NCI-H1417 treated with DMSO at 0.1 percent for 48 hours (cell line): ENCODE results near the gene SMIM24.

Source experiments
- DNase-seq: peaks from one replicate; lab custom pipeline; 2025; lab: John Stamatoyannopoulos, UW

Gene SMIM24

DNA sequence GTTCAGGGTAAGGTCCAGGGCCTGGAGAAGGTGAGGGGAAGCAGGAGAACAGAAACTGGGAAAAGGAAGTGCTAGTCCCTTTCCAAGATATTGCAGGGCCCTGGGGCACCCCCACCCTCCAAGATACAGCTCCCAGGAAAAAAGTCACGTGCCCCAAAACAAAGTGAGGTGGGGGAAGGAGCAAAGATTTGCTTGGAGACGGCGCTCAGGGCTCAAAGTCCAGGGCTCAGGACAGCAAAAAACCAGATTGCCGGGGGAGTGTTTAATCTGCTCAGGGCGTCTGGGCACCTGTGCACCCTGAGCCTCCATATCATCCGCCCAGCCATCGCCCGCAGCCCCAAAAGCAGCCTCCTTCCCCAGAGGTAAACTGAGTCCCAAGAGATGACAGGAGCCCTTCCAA lies 6.3 kb downstream of the SMIM24 start:
- no peak for DNase-seq

DNA sequence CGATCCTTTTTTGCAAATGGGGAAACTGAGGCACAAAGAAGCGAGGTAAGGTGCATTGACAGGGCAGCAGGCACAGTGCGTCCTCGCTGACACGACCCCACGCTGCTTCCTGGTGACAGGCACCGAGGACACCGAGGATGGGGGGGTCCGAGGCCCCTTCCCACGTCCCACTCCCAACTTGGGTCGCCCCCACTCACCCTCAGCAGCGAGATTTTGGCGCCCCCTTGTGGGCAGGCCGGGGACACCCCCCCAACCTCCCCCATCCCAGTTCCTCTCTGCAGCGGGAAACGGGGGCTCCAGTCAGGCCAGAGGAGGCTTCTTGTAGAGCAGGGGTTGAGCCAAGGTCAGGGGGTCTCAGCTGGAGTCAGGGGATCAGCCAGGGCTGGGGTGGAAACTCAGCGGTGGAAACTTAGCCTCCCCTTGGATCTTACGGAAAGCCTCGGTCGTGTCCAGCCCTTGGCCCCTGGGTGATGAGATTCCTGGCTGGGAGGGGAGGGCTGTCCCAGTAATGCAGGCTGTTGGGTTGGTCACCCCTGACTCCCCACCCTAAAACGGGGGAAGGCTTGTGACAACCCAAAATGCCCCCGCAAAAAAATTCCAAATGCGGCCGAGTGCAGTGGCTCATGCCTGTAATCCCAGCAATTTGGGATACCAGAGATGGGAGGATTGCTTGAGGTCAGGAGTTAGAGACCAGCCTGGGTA lies 8.2 kb downstream of the SMIM24 start:
- DNase-seq: no peak

DNA sequence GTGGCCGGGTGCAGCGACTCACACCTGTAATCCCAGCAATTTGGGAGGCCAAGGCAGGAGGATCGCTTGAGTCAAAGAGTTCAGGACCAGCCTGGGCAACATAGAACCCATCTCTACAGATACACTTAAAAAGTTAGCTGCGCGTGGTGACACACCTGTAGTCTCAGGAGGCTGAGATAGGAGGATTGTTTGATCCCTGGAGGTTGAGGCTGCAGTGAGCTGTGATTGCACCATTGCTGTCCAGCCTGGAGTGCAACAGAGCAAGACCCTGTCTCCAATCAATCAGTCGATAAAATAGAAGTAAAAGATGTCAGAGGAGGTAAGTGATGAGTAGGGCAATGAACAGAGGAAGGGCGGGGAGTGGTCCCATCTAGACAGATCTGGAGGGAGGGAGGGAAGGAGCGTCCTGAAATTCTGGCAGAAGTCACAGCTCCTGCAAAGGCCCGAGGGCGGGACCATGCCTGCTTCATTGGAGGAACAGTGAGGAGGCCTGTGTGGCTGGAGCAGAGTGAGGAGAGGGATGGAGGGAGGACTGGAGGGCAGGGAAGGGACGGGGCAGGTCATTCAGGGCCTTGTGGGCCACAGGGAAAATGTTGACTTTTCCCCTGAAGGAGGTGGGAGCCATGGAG lies 9.7 kb downstream of the SMIM24 start:
- no peak for DNase-seq

DNA sequence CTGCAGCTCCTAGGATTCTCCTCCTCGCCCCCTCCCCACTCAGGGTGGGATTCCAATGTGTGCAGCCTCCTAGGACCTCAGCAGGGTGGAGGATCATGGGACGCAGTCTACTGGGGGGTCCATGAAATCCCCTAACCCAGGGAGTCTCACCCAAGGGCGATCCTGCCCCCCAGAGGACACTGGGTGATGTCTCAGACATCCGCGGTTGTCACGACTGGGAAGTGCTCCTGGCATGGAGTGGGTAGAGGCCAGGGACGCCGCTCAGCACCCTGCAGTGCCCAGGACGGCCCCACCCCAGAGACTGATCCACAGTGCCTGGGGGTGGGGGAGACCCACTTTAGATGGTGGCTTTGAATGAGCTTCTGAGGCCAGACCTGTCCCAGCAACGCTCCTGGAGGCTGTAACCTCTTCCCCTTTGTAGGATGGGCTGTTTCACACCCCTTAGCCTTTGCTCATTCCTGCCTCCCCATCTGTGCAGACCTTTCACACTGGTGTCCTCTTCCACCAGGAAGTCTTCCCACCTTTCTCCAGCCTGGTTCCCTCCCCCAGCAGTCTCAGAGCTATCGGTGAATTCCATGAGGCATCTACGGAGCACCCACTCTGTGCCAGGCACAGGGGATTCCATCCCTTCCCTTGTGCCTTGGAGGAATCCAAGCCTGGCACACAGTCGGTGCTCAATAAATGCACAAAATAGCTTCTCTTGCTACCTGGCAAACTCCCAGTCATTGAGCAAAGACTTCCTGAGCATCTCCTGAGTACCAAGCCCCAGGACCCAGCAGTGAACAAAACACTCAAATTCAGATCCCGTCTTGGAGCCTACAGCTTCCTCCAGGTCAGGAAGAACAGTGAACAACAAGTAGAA lies 10.5 kb downstream of the SMIM24 start:
- DNase-seq: no peak

DNA sequence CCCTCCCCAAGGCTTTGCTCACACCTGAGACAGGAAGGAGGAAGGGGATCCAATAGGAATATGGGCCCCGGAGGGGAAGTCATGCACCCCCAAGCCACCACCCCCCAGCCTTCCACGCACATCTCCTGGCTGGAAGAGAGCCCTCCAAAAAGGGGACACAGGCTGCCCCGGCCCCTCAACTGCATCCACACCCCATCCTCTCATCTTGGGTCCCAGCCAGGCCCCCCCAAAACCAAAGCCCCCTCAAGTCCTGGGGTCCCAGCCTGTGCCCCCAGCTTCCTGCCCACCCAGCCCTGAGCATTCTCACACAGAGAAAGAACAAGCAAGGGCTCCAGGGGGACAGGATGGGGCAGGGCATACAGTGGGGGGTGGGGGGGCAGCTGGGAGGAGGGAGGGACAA lies 12.1 kb downstream of the SMIM24 start:
- no peak for DNase-seq

DNA sequence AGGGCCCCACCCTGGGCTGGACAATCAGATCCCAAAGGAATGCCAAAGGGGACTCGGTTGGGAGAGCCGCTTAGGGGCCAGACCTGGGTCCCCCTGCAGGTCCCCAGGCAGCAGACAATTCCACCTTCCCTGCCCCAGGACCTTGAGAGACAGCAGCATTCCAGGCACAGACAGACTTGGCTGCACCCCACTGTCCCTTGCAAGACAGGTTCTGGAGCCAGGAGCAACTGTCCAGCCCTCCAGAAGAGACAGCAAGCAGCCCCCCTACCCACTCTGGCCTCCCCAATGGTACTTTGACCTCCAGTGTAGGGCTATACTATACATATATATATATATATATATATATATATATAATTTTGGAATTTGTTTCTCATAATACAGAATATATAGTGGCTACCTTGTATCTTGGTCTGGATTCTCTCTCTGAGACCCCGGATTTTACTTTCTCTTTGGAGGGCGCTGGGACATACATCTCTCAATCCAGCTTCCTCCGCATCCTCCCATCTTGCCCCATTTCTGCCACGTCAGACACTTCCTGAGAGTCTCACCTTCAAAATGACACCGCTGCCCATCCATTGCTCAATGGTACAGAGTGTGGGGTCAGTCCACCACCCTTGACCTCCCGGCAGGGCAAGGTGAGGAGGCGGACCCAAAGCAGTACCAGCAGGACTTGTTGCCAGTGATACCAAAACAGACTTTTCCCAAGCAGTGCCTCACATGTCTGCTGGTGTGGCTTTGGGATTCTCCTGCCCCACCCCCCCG lies 12.7 kb downstream of the SMIM24 start:
- no peak for DNase-seq

DNA sequence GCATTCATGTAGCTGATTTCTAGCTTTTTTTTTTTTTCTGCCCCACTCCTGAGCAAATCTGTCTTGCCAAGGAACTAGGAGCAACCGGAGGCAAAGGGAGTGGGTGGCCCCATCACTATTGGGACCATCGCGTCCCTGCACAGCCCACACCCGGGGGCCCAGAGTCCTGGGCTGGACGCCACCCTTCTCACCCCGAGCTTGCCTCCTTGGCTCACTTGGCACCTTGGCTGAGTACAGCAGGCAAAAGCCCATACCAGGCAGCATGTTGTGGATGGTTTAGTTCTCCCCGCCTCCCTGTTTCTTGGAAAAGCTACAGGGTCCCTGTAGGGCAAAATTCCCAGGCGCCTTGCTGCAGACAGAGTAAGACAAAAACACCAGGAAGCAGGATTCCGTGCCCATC lies 13.7 kb downstream of the SMIM24 start:
- no peak for DNase-seq

DNA sequence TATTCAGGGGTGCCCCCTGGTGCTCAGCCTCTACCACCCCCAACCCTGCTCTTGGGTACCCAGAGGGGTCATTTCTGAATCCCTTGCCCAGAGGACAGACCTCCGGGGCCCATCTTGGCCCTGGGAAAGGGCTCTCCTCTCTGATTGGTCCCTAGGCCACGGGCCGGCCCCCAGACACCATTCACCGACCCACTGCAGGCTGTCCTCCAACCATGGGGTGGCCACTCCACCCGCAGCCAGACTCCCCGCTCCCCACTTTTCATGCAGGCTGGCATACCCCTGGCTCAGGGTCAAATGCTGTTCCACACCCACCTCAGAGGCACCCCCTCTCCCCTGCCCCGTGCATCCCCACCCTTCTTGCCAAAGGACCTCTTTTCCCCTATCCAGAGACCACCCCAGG lies 14.8 kb downstream of the SMIM24 start:
- no peak for DNase-seq

DNA sequence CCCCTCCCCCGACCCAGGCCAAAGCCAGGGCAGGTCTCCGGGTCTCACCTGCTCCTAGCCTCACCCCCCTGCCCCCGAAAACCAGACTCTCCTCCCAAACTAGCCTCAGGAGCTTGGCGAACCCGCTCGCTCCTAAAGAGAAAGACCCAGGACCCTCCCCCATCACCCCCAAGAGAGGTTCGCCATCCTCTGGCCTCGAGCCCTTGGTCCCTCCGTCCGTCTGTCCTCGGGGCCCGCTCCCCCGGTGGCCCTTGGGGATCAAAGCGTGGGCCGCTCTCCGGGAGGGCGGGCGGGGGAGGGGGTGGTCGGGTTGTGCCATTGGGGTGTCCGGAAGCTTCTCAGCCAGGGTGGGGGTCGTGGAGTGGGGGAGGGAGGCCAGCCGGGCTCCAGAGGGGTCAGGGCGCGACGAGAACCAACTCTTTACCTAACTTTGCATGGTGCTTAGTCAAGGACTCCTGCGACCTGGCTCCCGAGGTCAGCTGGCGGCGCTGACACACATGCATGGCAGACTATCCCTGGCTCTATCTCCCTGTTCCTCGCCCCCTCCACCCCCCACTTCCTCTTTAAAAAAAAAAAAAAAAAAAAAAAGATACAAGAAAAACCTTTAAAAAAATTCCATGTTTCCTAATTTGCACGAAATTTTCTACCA lies 15.6 kb downstream of the SMIM24 start:
- DNase-seq: no peak

DNA sequence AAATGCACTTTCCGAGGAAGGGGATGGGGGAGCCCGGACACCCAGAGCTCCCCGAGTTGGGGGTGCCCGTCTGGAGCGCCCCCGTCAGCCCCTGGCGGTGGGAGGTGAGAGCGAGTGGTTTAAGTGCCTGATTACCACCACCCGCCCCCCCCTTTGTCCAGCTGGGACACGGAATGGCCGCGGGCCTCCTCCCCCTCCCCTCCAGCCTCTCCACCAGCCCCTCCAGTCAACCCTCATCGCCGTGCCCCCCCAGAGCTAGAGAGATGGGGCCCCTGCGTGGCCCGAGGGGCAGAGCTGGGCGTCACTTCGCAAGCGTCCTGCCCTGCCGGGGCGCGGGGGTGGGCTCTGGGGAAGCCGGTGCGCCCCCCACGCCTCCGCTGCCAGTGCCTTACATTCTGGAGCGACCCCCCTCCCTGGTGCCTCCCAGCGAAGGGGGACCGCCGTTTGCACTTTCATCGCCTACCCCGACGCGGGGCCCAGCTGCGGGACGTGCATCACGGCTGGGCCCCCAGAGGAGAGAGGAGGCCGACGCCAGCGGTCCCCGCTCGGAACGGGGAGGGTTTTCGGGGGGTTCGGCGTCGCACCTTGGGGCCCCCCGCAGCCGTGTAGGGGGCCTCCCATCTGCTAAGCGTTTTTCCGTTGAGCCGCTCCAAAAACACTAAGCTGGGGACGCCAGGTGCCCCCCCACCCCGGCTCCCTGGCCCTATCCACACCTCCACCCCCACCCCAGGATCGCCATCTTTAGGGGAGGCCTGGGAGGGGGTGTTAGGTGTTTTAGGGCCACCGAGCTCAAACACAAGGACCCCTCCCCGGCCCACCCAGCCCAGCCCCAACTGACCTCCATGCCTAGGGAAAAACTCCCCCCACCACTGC lies 16.4 kb downstream of the SMIM24 start:
- no peak for DNase-seq

DNA sequence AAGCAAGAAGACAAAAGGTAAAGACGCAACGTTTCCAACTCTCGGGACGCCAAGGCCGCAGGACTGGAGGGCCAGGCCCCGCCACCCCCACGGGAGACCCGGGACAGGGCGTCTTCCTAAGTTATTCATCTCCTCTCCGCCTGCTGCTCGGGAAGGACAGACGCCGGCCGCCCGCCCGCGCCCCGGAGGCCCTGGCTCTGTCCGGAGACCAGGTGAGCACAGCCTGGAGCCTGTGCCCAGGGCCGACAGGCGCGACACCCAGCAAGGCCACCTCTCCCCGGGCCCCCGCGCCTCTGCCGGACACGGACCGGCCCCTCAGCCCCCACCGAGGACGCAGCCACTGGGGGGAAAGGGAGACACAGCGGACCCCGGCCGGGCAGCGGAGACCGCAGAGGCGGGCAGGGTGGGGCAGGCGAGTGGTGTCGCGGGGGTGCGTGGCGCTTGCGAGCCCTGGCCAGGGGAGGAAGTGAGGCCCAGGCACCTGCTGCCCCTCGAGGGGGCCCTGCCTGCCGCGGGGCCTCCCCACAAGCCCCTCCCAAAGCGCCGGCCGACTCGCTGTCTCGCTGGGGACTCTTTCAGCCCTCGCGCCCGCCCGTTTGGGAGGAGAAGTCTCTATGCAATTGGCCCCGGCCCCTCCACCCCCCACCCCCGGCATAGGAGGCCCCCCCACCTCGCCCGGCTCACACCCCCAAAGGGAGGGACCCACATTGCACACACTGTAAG lies 17.2 kb downstream of the SMIM24 start:
- DNase-seq: no peak

DNA sequence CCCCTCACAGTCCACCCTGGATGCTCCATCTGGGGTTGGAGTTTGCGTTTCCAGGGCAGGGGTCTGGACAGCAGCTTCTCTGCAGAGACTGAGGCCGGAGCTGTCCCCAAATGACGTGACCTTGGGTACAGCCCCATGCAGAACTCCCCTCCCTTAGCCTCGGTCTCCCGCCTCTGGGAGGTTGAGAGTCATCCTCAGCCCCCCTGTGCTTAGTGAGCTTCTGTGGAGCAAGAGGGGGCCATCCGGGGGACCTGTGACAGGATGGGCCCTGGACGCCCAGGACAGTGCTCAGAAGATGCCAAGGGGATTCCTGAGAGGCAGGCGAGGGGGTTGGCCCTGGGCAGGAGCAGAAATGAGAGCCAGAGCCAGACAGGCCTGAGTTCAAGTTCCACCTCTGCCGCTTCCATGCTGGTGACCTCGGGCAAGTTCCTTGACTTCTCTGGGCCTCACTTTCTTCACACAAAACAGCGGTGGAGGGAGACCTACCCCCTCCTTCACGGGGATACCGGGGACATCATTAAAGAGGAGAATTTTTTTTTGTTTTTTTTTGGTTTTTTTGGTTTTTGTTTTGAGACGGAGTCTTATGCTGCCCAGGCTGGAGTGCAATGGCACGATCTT lies 20.3 kb downstream of the SMIM24 start:
- no peak for DNase-seq

DNA sequence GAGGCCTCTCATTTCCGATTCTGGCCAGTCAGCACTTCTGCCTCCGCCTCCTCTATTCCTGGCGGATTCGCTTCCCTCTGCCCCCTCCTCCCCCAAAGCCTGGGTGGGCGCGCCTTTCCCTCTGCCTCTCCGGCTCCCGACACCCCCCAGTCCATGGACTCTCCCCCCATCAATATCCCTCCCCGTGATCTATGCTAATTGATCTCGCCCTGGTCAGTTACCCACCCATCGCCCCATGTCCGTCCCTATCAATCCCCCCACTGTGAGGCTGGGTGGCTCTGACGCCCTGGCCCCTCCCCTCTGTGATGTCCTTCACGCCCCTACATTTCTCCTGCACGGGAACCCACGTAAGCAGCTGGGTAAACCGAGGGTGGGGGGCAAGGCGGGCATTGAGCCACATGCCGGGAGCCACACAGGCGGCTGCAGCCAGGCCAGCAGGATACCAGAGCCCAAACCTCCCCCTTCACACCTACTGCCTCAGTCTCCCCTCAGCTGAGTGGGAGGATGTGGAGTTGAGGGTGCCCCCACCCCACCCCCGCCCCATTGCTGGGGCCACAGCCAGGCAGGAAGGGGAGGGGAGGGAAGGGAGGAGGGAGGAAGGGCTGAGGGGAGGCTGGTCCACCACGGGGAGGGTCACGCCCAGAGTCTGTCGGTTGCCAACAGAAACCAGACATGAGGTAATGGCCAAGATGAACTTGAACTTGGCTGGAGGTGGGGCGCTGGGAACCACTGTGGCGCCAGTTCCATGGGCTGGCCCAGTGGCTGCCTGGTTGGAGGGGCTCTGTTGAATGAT lies 21.0 kb downstream of the SMIM24 start:
- no peak for DNase-seq

DNA sequence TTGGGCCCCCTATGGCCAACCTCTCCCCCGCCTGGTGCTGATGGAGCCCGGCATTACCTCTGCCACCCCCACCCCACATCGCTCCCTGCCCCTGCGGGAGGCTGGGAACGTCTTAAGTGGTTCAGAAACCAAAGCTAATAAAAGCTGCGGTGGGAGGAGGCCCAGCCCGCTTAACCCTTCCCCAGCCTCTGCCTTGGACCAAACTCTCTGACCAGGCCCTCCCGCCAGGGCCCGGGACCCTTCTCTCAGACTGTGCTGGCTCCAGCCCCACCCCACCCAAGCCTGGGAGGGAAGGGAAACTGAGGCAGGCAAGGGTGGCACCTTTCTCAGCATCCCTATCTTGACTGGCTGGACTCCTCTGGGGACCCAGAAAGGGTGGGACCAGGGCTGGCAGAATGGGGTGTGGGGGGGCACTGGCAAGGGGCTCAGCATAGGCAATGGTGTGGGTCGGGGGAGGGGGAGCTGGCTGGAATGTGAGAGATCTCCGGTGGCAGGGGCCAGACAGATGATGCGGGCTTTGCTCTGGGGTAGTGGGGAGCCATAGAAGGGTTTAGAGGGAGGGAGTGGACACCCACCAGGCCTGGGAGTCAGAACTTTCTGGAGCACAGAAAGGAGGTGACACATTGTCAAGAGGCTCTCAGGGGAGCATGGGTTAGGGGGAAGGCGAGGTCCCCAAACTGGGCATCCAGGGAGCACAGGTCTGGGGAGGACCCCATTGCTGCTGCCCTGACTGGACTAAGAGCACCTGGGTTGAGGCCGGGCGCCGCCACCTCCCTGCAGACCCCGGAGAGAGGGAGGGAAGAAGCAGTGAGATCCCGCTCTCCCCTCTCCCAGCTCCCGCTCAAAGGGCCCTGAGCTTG lies 21.9 kb downstream of the SMIM24 start:
- DNase-seq: no peak

DNA sequence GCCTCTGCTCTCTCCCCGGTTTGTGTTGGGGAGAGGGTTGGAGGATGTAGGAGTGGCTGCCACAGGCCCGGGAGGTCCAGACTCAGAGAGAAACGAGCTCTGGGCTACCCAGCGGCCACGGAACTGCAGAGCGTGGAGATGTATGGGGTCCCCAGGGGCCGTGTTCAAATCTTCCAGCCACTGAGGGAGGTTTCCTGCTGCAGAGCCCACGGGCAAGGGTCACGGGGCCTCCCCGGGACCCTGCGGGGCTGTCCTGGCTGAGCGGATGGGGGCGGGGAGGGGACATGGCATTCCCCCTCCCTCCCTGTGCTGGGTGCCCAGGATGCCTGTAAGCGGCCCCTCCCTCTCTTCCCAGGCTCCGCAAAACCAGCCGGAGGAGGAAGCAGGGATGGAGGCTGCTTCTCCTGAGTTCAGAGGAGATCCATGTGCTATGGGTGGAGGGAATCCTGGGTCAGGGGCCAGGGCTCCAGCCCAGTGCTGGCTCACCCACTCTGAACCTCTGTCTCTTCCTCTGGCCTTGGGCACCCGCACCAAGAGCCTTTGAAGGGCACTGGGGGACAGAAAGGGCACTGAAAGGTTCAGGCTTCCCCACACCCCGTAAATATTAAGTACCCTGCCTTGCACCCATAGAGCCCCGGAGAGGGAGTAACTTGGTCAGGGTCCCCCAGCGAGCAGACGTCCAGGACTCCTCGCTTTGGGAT lies 22.6 kb downstream of the SMIM24 start:
- no peak for DNase-seq

DNA sequence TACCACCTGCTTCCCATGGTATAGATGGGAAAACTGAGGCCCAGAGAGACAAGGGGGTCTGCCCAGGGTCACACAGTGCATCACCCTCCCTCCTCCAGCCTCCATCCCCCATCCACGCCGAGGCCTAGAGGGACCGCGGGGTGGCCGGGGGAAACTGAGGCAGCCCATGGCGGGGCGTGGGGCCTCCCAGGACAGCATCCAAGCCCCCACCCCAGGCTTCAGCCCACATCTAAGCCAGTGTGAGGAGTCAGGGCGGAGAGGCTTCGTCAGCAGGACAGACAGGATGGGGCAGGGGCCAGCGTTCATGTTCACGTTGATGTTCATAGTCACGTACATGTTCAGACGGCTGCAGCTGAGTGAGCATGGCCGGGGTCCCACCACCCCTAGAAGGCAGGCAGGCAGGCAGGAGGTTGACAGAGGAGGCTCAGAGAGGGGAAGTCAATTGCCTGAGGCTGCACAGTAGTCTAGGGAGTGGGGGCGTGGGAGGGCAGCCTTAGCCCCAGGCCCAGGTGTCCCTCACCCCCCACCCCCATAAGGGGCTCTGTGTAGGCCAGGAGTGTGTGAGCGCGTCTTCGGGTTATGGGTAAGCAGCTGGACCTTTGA lies 23.3 kb downstream of the SMIM24 start:
- no peak for DNase-seq
